Activated CD4-positive, alpha-beta T cell treated with anti-CD3 and anti-CD28 coated beads, Interleukin-2, amount 50 U/mL, for 24 hours (primary cell): ENCODE results near the gene KDM4B.
"Not testable (repeated sequence)": the region's sequence is repeated elsewhere in the genome, so short reads cannot be mapped to it uniquely, and the experiment has no call there.

ENCODE experiments used
- DNase-seq, 2 donors: peaks; one replicate each; pipeline ENCODE4 v3.0.0-alpha.2; 2020; ENCODE audit warnings: low read depth in 1 of 2, low spot score in 1 of 2

The KDM4B gene

DNA sequence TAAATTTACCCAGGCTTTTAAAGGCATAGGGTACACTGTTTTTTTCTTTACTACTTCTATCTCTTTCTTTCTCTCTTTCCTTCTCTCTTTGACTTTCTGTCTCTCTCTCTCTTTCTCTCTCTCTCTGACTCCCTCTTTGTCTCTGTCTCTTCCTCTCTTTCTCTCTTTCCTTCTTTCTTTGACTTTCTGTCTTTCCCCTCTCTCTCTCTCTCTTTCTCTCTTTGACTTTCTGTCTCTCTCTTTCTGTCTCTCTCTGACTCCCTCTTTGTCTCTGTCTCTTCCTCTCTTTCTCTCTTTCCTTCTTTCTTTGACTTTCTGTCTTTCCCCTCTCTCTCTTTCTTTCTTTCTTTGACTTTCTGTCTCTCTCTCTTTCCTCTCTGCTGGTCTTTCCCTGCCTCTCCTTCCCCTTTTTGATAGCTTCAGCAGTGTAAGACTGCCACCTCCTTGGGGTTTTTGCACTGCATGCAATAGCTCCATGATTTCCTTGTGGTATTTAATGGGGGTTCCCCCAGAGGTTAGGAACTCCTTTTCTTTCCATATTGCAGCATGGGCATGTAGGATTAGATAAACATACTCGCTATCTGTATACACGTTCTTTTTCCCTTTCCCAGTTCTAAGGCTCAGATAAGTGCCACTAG is 191.4 kb downstream of the KDM4B start:
- not testable (repeated sequence) for DNase-seq

DNA sequence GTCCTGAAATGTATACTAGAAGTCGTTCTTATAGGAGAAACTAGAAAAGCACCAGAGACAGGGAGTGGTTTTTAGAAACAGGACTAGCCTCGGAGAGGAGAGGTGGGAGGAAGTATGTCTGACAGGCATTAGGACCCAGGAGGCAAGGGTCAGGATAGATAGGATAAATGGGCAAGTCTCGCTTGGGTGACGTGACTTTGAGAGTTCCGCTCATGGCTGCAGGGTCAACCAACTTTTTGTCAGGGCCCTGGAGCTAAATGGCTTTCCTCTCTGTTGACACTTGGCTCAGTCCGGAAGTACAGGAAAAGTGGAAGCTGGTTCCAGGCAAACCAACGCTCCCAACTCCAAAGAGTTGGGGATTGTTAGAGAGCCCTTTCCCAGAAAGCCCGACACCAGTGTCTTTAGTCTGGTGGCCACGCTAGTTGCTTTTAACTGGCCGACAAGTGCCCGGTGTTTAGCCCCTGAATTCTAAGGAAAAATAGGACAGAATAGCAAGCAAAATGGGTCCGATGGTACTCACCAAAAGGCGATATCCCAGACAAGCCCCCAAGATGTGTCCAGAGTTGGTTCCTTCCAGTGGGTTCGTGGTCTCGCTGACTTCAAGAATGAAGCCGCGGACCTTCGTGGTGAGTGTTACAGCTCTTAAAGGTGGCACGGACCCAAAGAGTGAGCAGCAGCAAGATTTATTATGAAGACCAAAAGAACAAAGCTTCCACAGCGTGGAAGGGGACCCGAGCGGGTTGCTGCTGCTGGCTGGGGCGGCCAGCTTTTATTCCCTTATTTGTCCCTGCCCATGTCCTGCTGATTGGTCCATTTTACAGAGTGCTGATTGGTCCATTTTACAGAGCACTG is 196.2 kb downstream of the KDM4B start:
- not testable (repeated sequence) for DNase-seq

DNA sequence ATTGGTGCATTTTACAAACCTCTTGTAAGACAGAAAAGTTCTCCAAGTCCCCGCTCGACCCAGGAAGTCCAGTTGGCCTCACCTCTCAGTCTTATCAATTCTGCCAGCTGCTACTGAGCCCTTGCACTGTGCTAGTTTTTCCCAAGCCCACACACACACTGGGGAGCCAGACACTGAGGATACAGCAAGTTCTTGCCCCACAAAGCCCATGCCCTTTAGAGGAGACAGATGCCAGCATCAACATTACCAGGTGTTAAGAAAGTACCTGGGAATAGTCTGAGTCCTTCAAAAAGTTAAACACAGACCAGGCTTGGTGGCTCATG is 196.7 kb downstream of the KDM4B start:
- DNase-seq: no peak

DNA sequence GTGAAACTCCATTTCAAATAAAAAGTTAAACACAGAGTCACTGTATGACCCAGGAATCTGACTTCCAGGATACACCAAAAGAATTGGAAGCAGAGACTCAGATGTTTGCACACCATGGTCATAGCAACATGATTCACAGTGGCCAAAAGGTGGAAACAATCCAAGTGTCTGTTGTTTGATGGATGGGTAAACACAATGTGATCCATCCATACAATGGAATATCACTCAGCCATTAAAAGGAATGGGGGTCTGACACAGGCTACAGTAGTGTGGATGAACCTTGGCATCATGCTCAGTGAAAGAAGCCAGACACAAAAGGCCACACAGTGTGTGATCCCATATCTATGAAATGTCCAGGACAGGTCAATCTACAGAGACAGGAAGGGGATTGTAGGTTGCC is 197.3 kb downstream of the KDM4B start:
- no peak for DNase-seq

DNA sequence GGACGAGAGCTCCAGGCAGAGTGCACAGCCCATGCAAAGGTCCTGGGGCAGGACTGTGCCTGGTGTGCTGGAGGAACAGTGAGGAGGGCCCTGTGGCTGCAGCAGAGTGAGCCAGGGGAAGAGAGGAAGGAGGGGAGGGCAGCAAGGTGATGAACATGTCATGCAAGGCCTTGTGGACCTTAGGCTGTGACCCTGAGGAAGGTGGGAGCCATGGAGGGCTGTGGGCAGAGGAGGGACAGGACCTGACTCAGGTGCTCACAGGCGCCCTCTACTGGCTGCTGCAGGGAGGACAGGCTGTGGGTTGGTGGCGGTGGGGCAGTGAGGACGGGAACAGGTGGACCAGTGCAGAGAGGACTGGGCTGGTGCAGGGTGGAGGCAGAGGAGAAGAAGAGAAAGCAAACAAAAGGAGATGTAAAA is 201.4 kb downstream of the KDM4B start:
- DNase-seq: peak; percentile 21 to 25

DNA sequence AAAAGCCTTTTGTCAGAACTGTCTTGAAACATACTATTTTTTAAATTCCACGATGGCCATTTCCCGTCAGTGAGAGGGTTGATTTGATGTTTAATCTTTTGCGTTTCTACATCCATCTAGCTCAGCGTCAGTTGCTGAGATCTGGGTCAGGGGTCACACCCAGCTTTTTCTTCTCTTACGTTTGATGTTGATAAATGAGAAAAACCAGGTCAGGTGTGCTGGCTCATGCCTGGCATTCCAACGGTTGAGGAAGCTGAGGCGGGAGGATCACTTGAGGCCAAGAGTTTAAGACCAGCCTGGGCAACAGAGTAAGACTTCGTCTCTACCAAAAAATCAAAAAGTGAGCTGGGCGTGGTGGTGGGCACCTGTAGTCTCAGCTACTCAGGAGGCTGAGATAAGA is 202.8 kb downstream of the KDM4B start:
- no peak for DNase-seq

DNA sequence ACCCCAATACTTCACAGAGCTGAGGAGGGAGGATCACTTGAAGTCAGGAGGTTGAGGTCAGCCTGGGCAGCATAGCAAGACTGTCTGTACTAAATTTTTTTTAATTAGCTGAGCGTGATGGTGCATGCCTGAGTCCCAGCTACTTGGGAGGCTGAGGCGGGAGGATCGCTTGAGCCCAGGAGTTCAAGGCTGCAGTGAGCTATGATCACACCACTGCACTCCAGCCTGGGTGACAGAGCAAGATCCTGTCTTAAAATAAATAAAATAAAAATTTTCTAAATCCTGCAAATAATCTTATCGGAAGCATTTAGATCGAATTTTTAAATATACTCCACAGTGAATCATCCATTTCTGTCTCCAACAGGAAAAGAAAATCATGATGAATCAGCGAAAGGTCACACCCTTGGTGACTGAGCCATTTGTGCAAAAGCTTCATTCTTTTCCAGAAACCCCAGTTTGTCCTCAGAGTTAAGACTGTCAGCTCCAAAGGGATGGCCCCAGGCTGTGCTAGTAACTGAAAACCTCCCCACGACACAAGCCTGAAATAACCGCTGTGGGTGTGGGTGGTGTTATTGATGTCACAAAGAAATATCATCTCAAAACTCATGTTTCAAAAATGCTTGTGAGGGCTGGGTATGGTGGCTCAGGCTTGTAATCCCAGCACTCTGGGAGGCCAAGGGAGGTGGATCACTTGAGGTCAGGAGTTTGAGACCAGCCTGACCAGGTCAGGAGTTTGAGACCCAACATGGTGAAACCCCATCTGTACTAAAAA is 204.1 kb downstream of the KDM4B start:
- DNase-seq: no peak

DNA sequence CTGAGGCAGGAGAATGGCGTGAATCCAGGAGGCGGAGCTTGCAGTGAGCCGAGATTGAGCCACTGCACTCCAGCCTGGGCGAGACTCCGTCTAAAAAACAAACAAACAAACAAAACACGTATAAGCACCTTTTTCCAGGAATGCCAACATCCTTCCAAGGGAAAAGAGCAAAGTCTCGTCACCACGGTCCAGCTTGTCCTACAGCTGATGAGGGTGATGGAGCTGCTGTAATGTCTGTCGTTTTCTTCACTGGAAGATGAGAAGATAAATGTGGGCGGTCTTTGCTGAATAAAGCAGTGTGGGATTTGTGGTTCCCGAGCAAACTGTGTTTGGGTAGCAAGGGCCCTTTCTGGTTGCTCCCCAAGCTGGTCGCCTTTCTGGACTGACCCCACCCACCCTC is 205.1 kb downstream of the KDM4B start:
- DNase-seq: no peak

DNA sequence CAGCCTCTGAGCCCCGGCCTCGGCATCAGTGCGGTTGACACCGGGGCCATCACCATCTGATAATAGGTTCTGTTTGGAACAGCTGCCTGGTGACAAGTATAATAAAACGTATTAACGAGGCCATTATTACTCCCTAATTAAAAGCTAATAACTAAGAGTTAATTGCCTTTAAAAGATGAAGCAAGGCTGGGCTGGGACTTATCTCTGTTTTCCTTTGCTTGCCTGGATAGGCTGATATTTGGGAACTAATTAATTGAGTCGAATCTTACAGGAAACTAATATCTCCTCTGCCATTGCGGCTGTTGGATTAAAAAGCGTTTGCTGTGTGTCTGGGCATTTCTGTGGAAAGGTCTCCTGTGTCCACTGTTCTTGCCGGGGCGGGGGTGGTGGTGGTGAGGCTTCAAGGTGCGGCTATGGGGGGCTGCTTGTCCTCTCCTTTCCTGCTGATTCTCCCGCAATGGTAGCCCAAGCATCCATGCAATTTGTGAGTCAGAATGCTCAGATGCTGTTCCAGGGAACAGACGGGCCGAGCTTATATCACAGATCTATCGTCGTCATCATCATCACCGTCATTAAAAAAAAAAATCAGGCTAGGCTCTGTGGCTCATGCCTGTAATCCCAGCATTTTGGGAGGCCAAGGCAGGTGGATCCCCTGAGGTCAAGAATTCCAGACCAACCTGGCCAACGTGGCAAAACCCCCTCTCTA is 209.0 kb downstream of the KDM4B start:
- no peak for DNase-seq

DNA sequence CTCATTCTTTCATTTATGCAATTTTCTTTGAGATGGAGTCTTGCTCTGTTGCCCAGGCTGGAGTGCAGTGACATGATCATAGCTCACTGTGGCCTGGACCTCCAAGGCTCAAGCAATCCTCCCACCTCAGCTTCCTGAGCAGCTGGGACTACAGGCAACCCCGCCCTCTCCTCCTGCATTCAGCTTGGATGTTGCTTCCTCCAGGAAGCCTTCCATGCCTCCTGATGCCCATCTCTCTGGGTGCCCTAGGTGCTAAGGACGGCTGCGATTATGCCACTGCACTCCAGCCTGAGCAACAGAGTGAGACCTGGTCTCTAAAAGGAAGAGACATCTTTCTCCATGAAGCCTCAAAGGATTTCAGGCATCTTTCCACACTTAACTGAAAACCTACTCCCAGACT is 209.9 kb downstream of the KDM4B start:
- no peak for DNase-seq

DNA sequence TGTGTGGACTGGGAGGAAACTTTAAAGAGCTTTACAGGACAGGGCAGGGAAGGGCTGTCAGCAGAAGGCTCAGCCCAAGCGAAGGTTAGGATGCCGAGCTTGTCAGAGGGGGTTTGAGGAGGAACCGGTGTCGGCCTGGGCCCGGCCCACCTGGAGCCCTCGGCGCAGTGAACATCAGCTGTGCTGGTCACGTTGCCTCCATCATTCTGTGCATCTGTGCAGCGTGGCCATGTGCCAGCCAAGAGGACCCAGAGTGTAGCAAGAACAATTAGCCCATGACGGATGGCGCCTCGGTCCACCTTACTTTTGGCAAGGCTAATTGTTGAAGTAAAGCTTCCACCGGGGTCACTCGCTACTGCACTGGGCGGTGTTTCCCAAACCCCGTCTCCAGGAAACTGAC is 210.3 kb downstream of the KDM4B start:
- DNase-seq: no peak

DNA sequence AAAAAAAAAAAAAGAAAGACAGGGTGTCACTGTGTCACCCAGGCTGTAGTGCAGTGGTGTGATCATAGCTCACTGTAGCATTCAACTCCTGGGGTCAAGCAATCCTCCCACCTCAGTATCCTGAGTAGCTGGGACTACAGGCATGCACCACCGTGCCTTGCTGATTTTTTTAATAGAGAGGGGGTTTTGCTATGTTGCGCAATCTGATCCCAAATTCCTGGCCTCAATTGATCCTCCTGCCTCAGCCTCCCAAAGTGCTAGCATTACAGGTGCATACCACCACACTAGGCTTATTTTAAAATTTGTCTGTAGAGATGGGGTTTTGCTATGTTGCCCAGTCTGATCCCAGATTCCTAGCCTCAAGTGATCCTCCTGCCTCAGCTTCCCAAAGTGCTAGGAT is 212.4 kb downstream of the KDM4B start:
- no peak for DNase-seq

DNA sequence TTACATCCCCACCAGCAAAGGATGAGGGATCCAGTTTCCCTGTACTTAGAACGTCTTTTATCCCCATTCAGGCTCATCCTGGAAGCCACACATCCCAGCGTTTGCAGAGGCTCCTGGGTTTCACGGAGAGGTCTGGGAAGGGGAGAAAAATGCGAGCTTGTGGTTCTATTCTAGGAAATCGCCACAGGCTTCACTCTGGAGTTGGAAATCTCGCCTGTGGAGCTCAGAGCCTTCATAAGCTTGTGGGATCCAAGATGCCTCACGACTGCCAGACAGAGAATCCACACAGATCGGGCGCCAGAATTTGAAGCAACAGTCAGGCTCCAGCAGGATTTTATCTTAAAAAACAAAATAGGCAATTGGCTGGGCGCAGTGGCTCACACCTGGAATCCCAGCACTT is 213.8 kb downstream of the KDM4B start:
- DNase-seq: no peak

DNA sequence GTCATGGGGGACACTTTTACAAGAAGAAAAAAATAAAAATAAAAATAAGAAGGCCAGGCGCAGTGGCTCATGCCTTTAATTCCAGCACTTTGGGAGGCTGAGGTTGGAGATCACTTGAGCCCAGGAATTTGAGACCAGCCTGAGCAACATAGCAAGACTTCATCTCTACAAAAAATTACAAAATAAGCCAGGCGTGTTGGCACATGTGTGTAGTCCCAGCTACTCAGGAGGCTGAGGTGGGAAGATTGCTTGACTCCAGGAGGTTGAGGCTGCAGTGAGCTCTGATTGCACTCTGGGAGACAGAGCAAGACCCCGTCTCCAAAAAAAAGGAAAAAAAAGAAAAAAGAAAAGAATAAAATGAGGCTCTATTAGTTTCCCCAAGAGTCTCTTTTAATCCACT is 214.7 kb downstream of the KDM4B start:
- DNase-seq: no peak

DNA sequence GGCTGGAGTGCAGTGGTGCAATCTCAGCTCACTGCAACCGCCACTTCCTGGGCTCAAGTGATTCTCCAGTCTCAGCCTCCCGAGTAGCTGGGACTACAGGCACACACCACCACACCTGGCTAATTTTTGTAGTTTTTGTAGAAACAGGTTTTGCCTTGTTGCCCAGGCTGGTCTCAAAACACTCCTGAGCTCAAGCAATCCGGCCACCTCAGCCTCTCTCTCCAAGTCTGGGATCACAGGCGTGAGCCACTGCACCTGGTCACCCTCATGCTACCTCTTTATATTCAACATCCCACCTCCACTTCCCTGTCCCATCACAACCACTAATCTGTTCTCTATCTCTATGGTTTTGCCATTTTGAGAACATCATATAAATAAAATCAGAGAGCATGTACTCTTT is 216.0 kb downstream of the KDM4B start:
- no peak for DNase-seq

DNA sequence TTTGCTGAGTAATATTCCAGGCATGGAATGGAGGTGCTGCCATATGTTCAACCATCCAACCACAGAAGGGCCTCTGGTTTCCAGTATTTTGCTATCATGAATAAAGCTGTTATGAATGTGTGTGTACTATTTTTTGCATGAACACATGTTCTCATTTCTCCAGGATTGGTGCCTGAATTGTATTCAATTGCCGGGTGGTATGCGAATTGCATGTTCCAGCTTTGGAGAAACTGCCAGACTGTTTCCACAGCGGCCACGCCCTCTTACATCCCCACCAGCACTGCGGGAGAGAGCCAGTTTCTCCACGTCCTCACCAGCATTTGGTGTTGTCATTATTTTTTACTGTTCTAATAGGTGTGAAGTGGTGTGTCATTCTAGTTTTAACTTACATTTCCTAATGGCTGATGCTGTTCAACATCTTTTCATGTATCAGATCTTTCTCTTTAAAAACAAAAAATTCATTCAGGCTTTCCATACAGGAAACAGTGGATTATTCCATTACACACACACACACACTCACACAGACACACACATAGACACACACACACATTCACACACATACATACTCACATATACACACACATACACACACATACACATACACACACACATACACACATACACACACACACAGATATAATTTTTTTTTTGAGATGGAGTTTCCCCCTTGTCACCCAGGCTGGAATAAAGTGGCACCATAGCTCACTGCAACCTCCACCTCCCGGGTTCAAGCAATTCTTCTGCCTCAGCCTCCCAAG is 217.6 kb downstream of the KDM4B start:
- no peak for DNase-seq

DNA sequence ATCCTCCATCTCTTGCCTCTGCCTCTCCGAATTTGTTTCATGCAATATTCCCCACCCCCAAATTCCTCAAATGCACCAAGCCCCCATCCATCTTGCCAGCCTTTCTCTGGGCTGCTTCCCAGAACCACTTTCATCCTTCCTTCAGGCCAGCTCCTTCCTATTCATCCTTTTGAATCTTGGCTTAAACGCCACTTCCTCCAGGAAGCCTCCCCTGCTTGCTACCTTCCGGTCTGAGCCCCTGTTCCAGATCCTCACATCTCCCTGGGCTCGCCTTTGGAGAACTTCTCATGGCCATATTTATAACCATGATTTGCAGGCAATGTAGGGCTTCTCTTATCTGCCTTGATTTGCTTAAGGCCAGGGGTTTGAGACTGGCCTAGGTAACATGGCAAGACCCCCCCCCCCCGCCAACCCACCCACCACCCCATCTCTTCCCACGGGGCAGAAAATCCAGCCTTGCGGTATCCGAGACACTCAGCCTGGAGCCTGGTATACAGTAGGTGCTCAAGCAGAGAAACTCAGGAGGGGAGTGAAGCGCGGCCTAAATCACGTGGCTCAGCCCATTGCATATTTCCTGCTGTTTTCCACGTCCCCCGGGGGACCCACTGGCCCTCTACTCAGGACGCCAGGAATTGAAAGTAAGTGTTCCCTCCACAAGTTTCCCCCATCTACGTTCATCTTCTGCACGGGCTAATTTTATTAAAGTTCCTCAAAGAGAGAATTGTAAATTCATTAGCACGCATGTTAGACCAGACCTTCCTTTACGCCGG is 219.8 kb downstream of the KDM4B start:
- no peak for DNase-seq

DNA sequence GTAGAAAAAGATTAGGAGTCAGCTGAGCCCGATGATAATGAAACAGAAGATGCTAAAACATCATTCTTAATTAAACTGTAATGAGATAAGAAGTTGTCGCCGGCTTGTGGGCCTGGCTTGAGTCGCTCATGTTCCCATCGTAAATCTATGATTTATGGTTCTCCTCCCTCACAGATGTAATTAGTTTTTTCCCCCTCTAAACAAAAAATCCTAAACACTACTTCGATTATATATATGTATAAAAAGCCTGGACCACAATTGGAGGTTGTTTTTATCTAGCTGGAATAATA is 220.3 kb downstream of the KDM4B start:
- no peak for DNase-seq

DNA sequence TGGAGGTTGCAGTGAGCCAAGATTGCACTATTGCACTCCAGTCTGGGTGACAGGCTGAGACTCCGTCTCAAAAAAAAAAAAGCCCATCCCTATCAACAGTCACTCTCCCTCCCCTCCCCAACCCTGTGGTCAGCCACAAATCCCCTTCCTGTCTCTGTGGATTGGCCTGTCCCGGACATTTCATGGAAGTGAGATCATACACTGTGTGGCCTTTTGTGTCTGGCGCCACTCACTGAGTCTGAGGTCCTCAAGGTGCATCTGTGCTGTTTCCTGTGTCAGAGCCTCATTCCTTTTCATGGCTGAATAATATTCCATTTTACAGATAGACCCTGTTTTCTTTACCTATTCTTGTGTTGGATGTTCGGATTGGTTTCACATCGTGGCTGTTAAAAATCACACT is 222.2 kb downstream of the KDM4B start:
- no peak for DNase-seq

DNA sequence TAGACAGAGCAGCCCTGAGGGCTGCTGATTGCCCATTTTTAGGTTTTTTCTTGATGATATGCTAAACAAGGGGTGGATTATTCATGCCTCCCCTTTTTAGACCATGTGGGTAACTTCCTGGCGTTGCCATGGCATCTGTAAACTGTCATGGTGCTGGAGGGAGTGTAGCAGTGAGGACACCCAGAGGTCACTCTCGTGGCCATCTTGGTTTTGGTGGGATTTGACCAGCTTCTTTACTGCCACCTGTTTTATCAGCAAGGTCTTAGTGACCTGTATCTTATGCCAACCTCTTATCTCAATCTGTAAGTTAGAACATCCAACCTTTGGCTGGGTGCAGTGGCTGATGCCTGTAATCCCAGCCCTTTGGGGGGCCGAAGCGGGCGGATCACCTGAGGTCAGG is 223.7 kb downstream of the KDM4B start:
- no peak for DNase-seq
